Suprapubic skin (tissue), 4 donors: Measurements from ENCODE around the gene STAG1. TPM values are rescaled to one million over a fixed set of nuclear protein-coding genes. Genes with fewer than 3 reads are reported as not detected.
"Not testable (repeated sequence)": the region's sequence is repeated elsewhere in the genome, so short reads cannot be mapped to it uniquely, and the experiment has no call there.

Experiments used
- DNase-seq, 2 donors: peaks; one replicate each; pipeline ENCODE4 v3.0.0-alpha.2; 2019; ENCODE audit warnings: low spot score in 2 of 2
- H3K27ac ChIP-seq: fragments of 200-600 bp; sonication (generic); one replicate; pipeline ENCODE4 v1.5.1; 2019
- H3K27me3 ChIP-seq: fragments of 200-600 bp; sonication (generic); one replicate; pipeline ENCODE4 v1.5.1; 2019
- H3K36me3 ChIP-seq: fragments of 200-600 bp; sonication (generic); one replicate; pipeline ENCODE4 v1.5.1; 2019
- H3K4me1 ChIP-seq: fragments of 200-600 bp; sonication (generic); one replicate; pipeline ENCODE4 v1.5.1; 2019
- H3K4me3 ChIP-seq: fragments of 200-600 bp; sonication (generic); one replicate; pipeline ENCODE4 v1.5.1; 2019; ENCODE audit warnings: mild to moderate bottlenecking
- H3K9me3 ChIP-seq: fragments of 200-600 bp; sonication (generic); one replicate; pipeline ENCODE4 v1.5.1; 2019
- EP300 ChIP-seq: sonication (generic); formaldehyde crosslinking; IDR thresholded peaks from one replicate; pipeline ENCODE4 v1.6.1; 2017; ENCODE audit warnings: antibody characterized with exemption
- POLR2A ChIP-seq, 2 donors: fragments of 450-650 bp; IDR thresholded peaks; one replicate each; pipeline ENCODE4 v1.6.1; 2017; ENCODE audit warnings: antibody characterized with exemption in 2 of 2, mild to moderate bottlenecking in 2 of 2, moderate library complexity in 2 of 2
- POLR2AphosphoS5 ChIP-seq, 3 donors: sonication (generic); formaldehyde crosslinking; IDR thresholded peaks; one replicate each; pipeline ENCODE4 v1.6.1; 2017; ENCODE audit warnings: antibody characterized with exemption in 3 of 3
- WGBS: methylation state at CpG from one replicate; pipeline ENCODE4 v1.1.5; 2018; 5-methylcytosine and 5-hydroxymethylcytosine counted together
- total RNA-seq, 4 donors: library from RNA; depleted of rRNA; stranded (reverse); fragments of >200 nt; gene quantifications; one replicate each; pipeline ENCODE4 v1.1.0, GENCODE V29; 2016
- TF ChIP-seq, protein P1 (sequence below), 2 donors: fragments of 200-600 bp in 1 of 2; fragments of 450-650 bp in 1 of 2; sonication (generic) in 1 of 2; IDR thresholded peaks; one replicate each; pipeline ENCODE4 v1.5.1; 2016 to 2019; ENCODE audit warnings: antibody characterized with exemption in 2 of 2, mild to moderate bottlenecking in 1 of 2, moderate library complexity in 1 of 2

STAG1 gene
- total RNA-seq, 4 donors from 2014 or later, result 33.8 to 76.4 (median 38.0) TPM

DNA sequence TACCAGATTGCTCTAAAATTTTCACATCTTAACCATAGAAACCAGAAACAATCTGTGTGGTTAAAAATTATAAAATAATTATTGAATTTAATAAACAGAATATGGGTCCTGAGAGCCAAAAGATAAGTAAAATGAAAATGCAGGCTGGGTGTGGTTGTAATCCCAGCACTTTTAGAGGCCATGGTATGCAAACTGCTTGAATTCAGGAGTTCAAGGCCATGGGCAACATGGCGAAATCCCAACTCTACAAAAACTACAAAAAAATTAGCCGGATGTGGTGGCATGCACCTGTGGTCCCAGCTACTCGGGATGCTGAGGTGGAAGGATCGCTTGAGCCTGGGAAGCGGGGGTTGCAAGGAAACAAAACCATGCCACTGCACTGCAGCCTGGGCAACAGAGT, 236.1 kb downstream of the STAG1 start:
- WGBS, result 94% methylated on average over 5 of the region's 5 CpGs
- peaks cover 5% of the 10 kb centered on the region for H3K36me3 ChIP-seq
- no peaks in the 10 kb centered on the region for H3K27me3 ChIP-seq
- peaks cover 4% of the 10 kb centered on the region for H3K4me1 ChIP-seq
- TF ChIP-seq POLR2A (IDR thresholded peaks at IDR 0.05), result no peak
- TF ChIP-seq, protein P1, sequence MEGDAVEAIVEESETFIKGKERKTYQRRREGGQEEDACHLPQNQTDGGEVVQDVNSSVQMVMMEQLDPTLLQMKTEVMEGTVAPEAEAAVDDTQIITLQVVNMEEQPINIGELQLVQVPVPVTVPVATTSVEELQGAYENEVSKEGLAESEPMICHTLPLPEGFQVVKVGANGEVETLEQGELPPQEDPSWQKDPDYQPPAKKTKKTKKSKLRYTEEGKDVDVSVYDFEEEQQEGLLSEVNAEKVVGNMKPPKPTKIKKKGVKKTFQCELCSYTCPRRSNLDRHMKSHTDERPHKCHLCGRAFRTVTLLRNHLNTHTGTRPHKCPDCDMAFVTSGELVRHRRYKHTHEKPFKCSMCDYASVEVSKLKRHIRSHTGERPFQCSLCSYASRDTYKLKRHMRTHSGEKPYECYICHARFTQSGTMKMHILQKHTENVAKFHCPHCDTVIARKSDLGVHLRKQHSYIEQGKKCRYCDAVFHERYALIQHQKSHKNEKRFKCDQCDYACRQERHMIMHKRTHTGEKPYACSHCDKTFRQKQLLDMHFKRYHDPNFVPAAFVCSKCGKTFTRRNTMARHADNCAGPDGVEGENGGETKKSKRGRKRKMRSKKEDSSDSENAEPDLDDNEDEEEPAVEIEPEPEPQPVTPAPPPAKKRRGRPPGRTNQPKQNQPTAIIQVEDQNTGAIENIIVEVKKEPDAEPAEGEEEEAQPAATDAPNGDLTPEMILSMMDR (IDR thresholded peaks at IDR 0.05), result no peak
- H3K4me3 ChIP-seq, result no peak overlapping the region
- no peaks in the 10 kb centered on the region for H3K9me3 ChIP-seq
- no peak overlapping the region for H3K27ac ChIP-seq
- DNase-seq, result no peak

DNA sequence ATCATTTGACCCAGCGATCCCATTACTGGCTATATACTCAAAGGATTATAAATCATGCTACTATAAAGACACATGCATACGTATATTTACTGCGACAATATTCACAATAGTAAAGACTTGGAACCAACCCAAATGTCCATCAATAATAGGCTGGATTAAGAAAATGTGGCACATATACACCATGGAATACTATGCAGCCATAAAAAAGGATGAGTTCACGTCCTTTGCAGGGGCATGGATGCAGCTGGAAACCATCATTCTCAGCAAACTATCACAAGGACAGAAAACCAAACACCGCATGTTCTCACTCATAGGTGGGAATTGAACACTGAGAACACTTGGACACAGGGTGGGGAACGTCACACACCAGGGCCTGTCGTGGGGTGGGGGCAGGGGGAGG, 237.6 kb downstream of the STAG1 start:
- WGBS, result 97% methylated on average over 7 of the region's 7 CpGs
- not testable (repeated sequence) for H3K27ac ChIP-seq, DNase-seq, H3K36me3 ChIP-seq, H3K4me1 ChIP-seq, H3K27me3 ChIP-seq, H3K9me3 ChIP-seq, H3K4me3 ChIP-seq

DNA sequence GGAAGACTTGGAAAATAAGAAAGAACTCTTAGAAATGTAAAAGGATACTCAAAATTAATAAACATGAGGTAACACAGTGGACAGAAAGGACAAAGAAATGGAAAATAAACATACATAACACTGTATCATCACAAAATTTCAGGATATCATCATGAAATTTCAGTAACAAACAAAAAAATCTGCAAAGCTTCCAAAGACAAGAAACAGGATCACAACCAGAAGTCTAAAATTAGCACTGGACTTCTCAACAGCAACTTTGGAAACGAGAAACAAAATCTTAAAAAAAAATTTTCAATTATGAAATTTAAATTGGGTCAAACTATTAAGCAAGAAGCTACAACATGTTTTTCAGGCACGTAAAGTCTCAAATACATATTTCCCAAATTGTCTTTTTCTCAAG, 238.8 kb downstream of the STAG1 start:
- TF ChIP-seq, protein P1 (IDR thresholded peaks at IDR 0.05), result no peak
- TF ChIP-seq POLR2A (IDR thresholded peaks at IDR 0.05) (no peak), POLR2AphosphoS5 (IDR thresholded peaks at IDR 0.05) (no peak), EP300 (no peak)
- 57% methylated on average over 2 of the region's 2 CpGs for WGBS

DNA sequence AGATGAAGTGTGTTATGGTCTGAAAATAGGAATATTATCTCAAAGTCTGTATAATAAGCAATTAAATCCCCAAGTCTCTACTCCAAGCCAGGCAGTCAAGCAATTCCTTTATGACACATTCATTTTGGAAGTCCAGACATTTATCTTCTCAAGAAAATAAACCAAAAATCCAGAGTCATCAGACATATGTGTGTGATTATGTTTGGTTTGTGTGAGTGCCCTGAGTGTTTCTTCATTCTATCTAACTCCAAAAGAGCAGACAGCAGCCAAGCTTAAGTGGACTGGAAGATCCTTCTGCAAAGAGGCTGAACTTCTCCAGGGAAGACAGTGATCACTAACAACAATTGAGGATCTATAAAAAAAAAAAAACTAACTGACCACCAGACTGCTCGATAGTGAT, 239.8 kb downstream of the STAG1 start:
- 63% methylated on average over 1 of the region's 1 CpG for WGBS
- TF ChIP-seq POLR2AphosphoS5 (IDR thresholded peaks at IDR 0.05), result no peak
- TF ChIP-seq, protein P1 (IDR thresholded peaks at IDR 0.05), result no peak
- no peak for TF ChIP-seq POLR2A (IDR thresholded peaks at IDR 0.05)
- no peaks in the 10 kb centered on the region for H3K27me3 ChIP-seq
- H3K4me3 ChIP-seq, result no peak overlapping the region
- DNase-seq, result no peak
- H3K4me1 ChIP-seq, result peaks cover 4% of the 10 kb centered on the region
- H3K9me3 ChIP-seq, result no peaks in the 10 kb centered on the region
- H3K36me3 ChIP-seq, result peaks cover 5% of the 10 kb centered on the region
- H3K27ac ChIP-seq, result peak overlapping the region; percentile 76

More for the DNA sequence above, 238.8 kb downstream of the STAG1 start:
- no peak for DNase-seq
- Histone ChIP-seq H3K27ac (peak overlapping the region; percentile 76), H3K9me3 (no peaks in the 10 kb centered on the region), H3K4me3 (no peak overlapping the region), H3K4me1 (peaks cover 4% of the 10 kb centered on the region), H3K36me3 (peaks cover 5% of the 10 kb centered on the region), H3K27me3 (no peaks in the 10 kb centered on the region)

DNA sequence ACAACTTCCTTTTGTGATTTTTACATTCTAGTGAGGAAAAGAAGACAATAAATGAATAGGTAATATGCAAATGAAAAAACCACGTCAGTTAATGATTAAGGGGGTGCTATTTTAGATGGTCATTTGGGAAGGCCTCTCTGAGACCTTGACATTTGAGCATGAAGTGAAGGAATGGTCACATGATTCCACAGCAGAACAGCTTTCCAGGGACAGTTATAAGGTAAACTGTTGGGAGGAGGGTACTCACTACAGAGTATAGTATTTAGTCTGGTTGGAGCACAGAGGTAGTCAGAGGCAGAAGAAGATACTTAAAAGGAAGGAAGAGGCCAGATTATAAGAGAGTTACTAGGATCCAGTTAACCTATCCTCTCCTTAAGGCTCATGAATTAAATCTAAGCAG, 246.5 kb downstream of the STAG1 start:
- 88% methylated on average over 1 of the region's 1 CpG for WGBS
- TF ChIP-seq POLR2AphosphoS5 (IDR thresholded peaks at IDR 0.05) (no peak), POLR2A (IDR thresholded peaks at IDR 0.05) (no peak), EP300 (no peak)
- TF ChIP-seq, protein P1 (IDR thresholded peaks at IDR 0.05), result no peak
- Histone ChIP-seq H3K9me3 (no peaks in the 10 kb centered on the region), H3K4me3 (no peak overlapping the region), H3K27me3 (no peaks in the 10 kb centered on the region), H3K27ac (no peak overlapping the region), H3K36me3 (peaks cover 11% of the 10 kb centered on the region), H3K4me1 (no peaks in the 10 kb centered on the region)
- DNase-seq, result no peak

DNA sequence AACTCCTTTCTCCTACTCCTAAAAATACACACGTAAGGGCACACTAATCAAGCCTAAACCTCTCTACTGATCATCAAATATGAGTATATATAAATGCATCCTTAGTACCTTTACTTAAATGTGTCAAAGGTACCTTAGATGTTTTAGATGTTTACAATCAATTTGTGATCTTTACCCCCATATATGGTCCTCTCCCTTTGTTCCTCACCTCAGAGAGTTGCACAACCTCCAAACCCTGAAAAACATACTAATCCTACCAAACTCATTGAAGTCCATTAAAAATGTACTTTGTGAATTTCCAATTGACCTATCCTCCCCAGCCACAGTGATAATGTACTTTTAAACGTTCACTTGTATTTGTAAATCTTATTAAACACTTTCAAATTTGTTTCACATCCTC, 249.1 kb downstream of the STAG1 start:
- 93% methylated on average over 2 of the region's 2 CpGs for WGBS
- no peaks in the 10 kb centered on the region for H3K27me3 ChIP-seq
- TF ChIP-seq EP300 (no peak), POLR2A (IDR thresholded peaks at IDR 0.05) (no peak), POLR2AphosphoS5 (IDR thresholded peaks at IDR 0.05) (no peak)
- TF ChIP-seq, protein P1 (IDR thresholded peaks at IDR 0.05), result no peak

More for the DNA sequence above, 249.1 kb downstream of the STAG1 start:
- no peaks in the 10 kb centered on the region for H3K4me1 ChIP-seq
- H3K36me3 ChIP-seq, result peaks cover 17% of the 10 kb centered on the region
- H3K4me3 ChIP-seq, result no peak overlapping the region
- no peaks in the 10 kb centered on the region for H3K9me3 ChIP-seq
- no peak overlapping the region for H3K27ac ChIP-seq
- no peak for DNase-seq
